Body of pancreas (tissue), 4 donors: Measurements from ENCODE around the gene CFI. TPM values are rescaled to one million over a fixed set of nuclear protein-coding genes. Genes with fewer than 3 reads are reported as not detected.
A peak's percentile ranks its signal among the peaks of the same experiment; 100 is the strongest.

Experiments
- ATAC-seq: fragments of 150-250 bp; one replicate; pipeline ENCODE4 v1.9.1; 2016
- DNase-seq, 4 donors: peaks; one replicate each; pipeline ENCODE4 v3.0.0-alpha.2; 2019
- H3K27ac ChIP-seq, 4 donors: fragments of 200-600 bp; sonication (generic); 1 replicate in 3 of 4; 2 replicates in 1 of 4; pipeline versions ENCODE4 v1.5.1 to v1.6.1; 2016 to 2019; ENCODE audit warnings: mild to moderate bottlenecking in 1 of 4, mixed read lengths in 1 of 4, moderate library complexity in 1 of 4
- H3K27me3 ChIP-seq, 2 donors: fragments of 200-600 bp; sonication (generic); one replicate each; pipeline ENCODE4 v1.6.0; 2016; ENCODE audit warnings: mild to moderate bottlenecking in 1 of 2
- H3K36me3 ChIP-seq, 2 donors: fragments of 200-600 bp; sonication (generic); replicated peaks in 1 of 2; 2 replicates each; pipeline ENCODE4 v1.5.1; 2016; ENCODE audit warnings: low read depth in 2 of 2; ENCODE audit not compliant: insufficient read depth in 1 of 2
- H3K4me1 ChIP-seq: fragments of 200-600 bp; sonication (generic); one replicate; pipeline ENCODE4 v1.6.0; 2016
- H3K4me3 ChIP-seq, 2 donors: fragments of 200-600 bp; sonication (generic); 1 replicate in 1 of 2; 2 replicates in 1 of 2; pipeline ENCODE4 v1.5.1; 2016 to 2019
- H3K9me3 ChIP-seq, 3 donors: fragments of 200-600 bp; sonication (generic); 1 replicate in 2 of 3; 2 replicates in 1 of 3; pipeline ENCODE4 v1.5.1; 2016
- POLR2A ChIP-seq, 3 donors: fragments of 450-650 bp; IDR thresholded peaks; one replicate each; pipeline ENCODE4 v1.6.1; 2016; ENCODE audit warnings: antibody characterized with exemption in 3 of 3, mild to moderate bottlenecking in 2 of 3
- WGBS, 2 donors: methylation state at CpG; one replicate each; pipeline ENCODE4 v1.1.5; 2017; 5-methylcytosine and 5-hydroxymethylcytosine counted together
- intact Hi-C: fragments of 100-400 bp; cut with DNase I; formaldehyde crosslinking; loops from one replicate; pipeline ENCODE4 v1.15.1; 2023
- total RNA-seq, 2 donors: library from RNA; depleted of rRNA; stranded (reverse); fragments of >200 nt; gene quantifications; one replicate each; pipeline ENCODE4 v1.1.0, GENCODE V29; 2016
- TF ChIP-seq, protein P1 (sequence below), 7 experiments: fragments of 450-650 bp in 4 of 7; fragments of 200-600 bp in 3 of 7; sonication (generic) in 3 of 7; IDR thresholded peaks; one replicate each; pipeline ENCODE4 v1.5.1; 2016 to 2019; ENCODE audit warnings: antibody characterized with exemption in 7 of 7

CFI gene
- 10 to 100 TPM; 15.8 to 31.6 TPM for total RNA-seq

DNA sequence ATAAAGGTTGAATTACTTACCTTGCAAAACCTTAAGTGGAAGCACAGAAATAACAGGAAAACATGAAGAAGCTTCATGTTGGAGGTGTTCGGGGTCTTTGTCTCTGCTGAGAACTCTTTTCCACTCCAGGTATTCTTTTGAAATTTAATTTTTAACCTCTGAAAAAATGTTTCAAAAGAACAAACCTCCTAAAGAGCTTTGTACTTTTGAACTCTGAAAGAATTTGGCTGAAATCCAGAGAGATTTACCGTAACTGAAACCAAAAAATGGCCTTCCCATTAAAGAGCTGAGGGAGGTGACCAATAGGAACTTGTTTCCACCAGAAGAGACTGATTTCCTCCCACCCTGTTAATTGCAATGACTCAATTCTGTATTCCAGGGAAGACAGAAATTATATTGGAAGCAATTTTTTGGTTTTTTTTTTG lies at the start of gene CFI:
Gene CFI (minus strand): TSS at position 105 of the 425 bp plus-strand sequence. CDS start 28 bp downstream, at position 77.
- Histone ChIP-seq H3K4me3 (no peak within 1 kb of the TSS), H3K4me1 (peaks cover 18% of the 10 kb centered on the region), H3K36me3 (no peaks in the 10 kb centered on the region), H3K27me3 (no peaks in the 10 kb centered on the region), H3K9me3 (no peaks in the 10 kb centered on the region), H3K27ac (peak within 1 kb of the TSS in 3 of 4 donors; percentile 4 to 80 (median 44))
- DNase-seq: peak in 1 of 4 donors; percentile 37
- peak; percentile 83 for ATAC-seq
- intact Hi-C loops: loop anchor here (10.0 kb wide), 1 partner anchor 97 kb away; the partner anchor contains the start of gene CASP6
- TF ChIP-seq, protein P1, sequence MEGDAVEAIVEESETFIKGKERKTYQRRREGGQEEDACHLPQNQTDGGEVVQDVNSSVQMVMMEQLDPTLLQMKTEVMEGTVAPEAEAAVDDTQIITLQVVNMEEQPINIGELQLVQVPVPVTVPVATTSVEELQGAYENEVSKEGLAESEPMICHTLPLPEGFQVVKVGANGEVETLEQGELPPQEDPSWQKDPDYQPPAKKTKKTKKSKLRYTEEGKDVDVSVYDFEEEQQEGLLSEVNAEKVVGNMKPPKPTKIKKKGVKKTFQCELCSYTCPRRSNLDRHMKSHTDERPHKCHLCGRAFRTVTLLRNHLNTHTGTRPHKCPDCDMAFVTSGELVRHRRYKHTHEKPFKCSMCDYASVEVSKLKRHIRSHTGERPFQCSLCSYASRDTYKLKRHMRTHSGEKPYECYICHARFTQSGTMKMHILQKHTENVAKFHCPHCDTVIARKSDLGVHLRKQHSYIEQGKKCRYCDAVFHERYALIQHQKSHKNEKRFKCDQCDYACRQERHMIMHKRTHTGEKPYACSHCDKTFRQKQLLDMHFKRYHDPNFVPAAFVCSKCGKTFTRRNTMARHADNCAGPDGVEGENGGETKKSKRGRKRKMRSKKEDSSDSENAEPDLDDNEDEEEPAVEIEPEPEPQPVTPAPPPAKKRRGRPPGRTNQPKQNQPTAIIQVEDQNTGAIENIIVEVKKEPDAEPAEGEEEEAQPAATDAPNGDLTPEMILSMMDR (IDR thresholded peaks at IDR 0.05): no peak
- TF ChIP-seq POLR2A (IDR thresholded peaks at IDR 0.05): no peak
- 18 to 19% methylated on average over 2 of the region's 2 CpGs for WGBS, 2 donors

DNA sequence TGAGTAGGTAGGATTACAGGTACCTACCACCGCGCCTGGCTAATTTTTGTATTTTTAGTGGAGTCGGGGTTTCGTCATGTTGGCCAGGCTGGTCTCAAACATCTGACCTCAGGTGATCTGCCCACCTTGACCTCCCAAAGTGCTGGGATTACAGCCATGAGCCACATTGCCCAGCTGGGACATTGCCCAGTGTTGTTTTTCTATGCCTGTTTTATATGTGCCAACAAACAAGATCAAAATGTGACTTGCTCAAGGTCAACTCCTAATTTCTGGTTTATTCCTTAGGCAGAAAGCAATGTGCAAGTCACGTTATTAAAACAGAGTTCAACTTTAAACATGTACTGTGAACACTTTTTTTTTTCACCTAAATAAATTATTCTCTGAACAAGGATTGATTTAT lies 48.8 kb upstream of the CFI start:
- WGBS, 2 donors: 39 to 40% methylated on average over 5 of the region's 5 CpGs
- no peaks in the 10 kb centered on the region for H3K27me3 ChIP-seq

DNA sequence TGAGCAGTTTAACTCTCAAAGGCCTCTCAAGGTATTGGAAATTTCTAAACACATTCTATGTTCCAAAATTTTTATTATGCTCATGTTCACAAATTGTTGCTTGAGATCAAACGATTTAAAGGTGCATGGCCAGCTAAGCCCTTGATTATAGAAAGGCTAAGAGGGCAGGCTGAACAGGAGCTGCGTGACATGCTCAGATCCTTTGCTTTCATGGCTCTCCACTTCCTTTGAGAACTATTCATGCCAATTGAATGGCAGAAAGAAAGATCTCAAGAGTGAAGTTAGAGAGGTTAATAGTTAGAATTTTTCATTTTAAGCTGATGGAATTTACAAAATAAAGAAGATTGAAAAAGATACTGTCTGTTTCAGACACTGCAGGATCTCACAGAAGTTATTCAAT lies 46.7 kb upstream of the CFI start:
- TF ChIP-seq POLR2A (IDR thresholded peaks at IDR 0.05): no peak
- TF ChIP-seq, protein P1 (IDR thresholded peaks at IDR 0.05): no peak
- Histone ChIP-seq H3K27me3 (no peaks in the 10 kb centered on the region), H3K4me3 (no peak overlapping the region), H3K9me3 (no peaks in the 10 kb centered on the region), H3K4me1 (peaks cover 42% of the 10 kb centered on the region), H3K36me3 (no peaks in the 10 kb centered on the region), H3K27ac (peak overlapping the region in 2 of 4 donors; percentile 23 to 47)
- intact Hi-C loops: no loop called here
- no peak for ATAC-seq
- 33 to 54% methylated on average over 2 of the region's 2 CpGs for WGBS, 2 donors
- no peak for DNase-seq

More for the DNA sequence above, 48.8 kb upstream of the CFI start:
- Histone ChIP-seq H3K9me3 (no peaks in the 10 kb centered on the region), H3K27ac (peak overlapping the region in 2 of 4 donors; percentile 16 to 18), H3K36me3 (no peaks in the 10 kb centered on the region), H3K4me1 (peaks cover 37% of the 10 kb centered on the region), H3K4me3 (no peak overlapping the region)
- DNase-seq (peak; percentile 48 to 62 (median 57)), ATAC-seq (peak; percentile 75)
- TF ChIP-seq, protein P1 (IDR thresholded peaks at IDR 0.05): no peak
- TF ChIP-seq POLR2A (IDR thresholded peaks at IDR 0.05): no peak
- intact Hi-C loops: no loop called here

DNA sequence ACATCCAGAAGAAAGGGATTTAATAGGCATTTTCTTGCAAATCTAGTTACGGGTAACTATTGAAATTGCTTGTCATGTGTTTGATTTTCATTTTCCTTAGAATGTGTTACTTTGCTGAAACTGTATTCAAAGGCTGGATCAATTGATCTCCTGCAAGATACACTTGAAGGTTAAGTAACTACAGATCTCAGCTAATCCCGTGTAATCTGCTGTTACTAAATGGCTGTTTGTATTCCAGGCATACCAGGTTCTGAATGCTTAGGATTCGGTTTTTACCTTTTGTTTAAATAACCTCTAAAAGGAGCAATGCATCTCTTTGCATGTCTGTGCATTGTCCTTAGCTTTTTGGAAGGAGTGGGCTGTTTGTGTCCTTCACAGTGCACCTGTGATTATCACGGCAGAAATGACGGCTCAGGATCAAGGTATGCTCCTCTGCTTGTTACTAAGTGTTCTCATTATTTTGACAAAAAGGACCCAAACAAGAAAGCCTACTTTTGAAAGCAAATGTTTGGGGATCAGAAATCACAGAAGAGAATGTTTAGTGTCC lies 46.2 kb upstream of the CFI start, which contains the start of gene LRIT3:
Gene LRIT3 (plus strand): TSS at position 212 of the 547 bp plus-strand sequence. CDS start 95 bp downstream, at position 307.
- H3K36me3 ChIP-seq: no peaks in the 10 kb centered on the region
- H3K4me1 ChIP-seq: peaks cover 42% of the 10 kb centered on the region
- H3K4me3 ChIP-seq: no peak within 1 kb of the TSS
- intact Hi-C loops: no loop called here
- TF ChIP-seq POLR2A (IDR thresholded peaks at IDR 0.05): no peak
- TF ChIP-seq, protein P1 (IDR thresholded peaks at IDR 0.05): no peak
- peak within 1 kb of the TSS in 3 of 4 donors; percentile 7 to 47 (median 23) for H3K27ac ChIP-seq
- no peaks in the 10 kb centered on the region for H3K9me3 ChIP-seq
- H3K27me3 ChIP-seq: no peaks in the 10 kb centered on the region
- peak; percentile 10 for ATAC-seq
- WGBS, 2 donors: 14 to 22% methylated on average over 5 of the region's 5 CpGs
- DNase-seq: no peak
